Body of pancreas (tissue), 4 donors: ENCODE measurements around the gene OR51G2.

ENCODE experiments used
- CTCF ChIP-seq, 7 experiments: fragments of 450-650 bp in 4 of 7; fragments of 200-600 bp in 3 of 7; sonication (generic) in 3 of 7; IDR thresholded peaks; one replicate each; pipeline ENCODE4 v1.5.1; 2016 to 2019; ENCODE audit warnings: antibody characterized with exemption in 7 of 7
- POLR2A ChIP-seq, 3 donors: fragments of 450-650 bp; IDR thresholded peaks; one replicate each; pipeline ENCODE4 v1.6.1; 2016; ENCODE audit warnings: antibody characterized with exemption in 3 of 3, mild to moderate bottlenecking in 2 of 3

GRCh38 chr11:4891996-4892640 lies 27.0 kb downstream of the OR51G2 start:
- TF ChIP-seq CTCF (IDR thresholded peaks at IDR 0.05) (no peak), POLR2A (IDR thresholded peaks at IDR 0.05) (no peak)
